WTC11 (cell line): ENCODE measurements around the gene RFX4. TPM values are rescaled to one million over a fixed set of nuclear protein-coding genes. Genes with fewer than 3 reads are reported as not detected.

ENCODE experiments used
- ATAC-seq: fragments of 200-7000 bp; cut with Tn5 transposase; 2 replicates; pipeline ENCODE4 v1.10.0; 2021; ENCODE audit warnings: mild to moderate bottlenecking, moderate library complexity
- CTCF ChIA-PET: fragments of 300-600 bp; sonication (Branson Sonifier 250); formaldehyde crosslinking; loops from one replicate; lab custom pipeline; 2021; ENCODE audit warnings: antibody characterized with exemption; lab: Charles Lee
- POLR2A ChIA-PET: fragments of 350-600 bp; sonication (Branson Sonifier 250); formaldehyde crosslinking; loops from one replicate; lab custom pipeline; 2021; ENCODE audit warnings: antibody characterized with exemption; lab: Charles Lee
- DNase-seq: peaks from one replicate; pipeline ENCODE4 v3.0.0; 2021; ENCODE audit warnings: low spot score
- H3K27ac Mint-ChIP-seq: 2 replicates; pipeline ENCODE4 v1.8.0; 2021; ENCODE audit warnings: mixed read lengths
- H3K27me3 Mint-ChIP-seq: 2 replicates; pipeline ENCODE4 v1.8.0; 2021; ENCODE audit warnings: low read depth, mild to moderate bottlenecking, moderate library complexity, mixed read lengths
- H3K36me3 Mint-ChIP-seq: 2 replicates; pipeline ENCODE4 v1.8.0; 2021; ENCODE audit warnings: mixed read lengths
- H3K4me1 Mint-ChIP-seq: 2 replicates; pipeline ENCODE4 v1.8.0; 2022; ENCODE audit warnings: mixed read lengths
- H3K4me3 Mint-ChIP-seq: 2 replicates; pipeline ENCODE4 v1.8.0; 2021; ENCODE audit warnings: mild to moderate bottlenecking, moderate library complexity, mixed read lengths
- H3K9me3 Mint-ChIP-seq: 2 replicates; pipeline ENCODE4 v1.8.0; 2021; ENCODE audit warnings: mixed read lengths
- ATF2 ChIP-seq: sonication (generic); formaldehyde crosslinking; IDR thresholded peaks from 2 replicates; pipeline ENCODE4 v1.8.1; 2022; ENCODE audit warnings: low read depth, missing genetic modification reagents, borderline replicate concordance
- FOXK1 ChIP-seq: sonication (generic); formaldehyde crosslinking; IDR thresholded peaks from 2 replicates; pipeline ENCODE4 v1.8.0; 2022; ENCODE audit warnings: mild to moderate bottlenecking, moderate library complexity, missing genetic modification reagents
- FOXP1 ChIP-seq: sonication (generic); formaldehyde crosslinking; IDR thresholded peaks from 2 replicates; pipeline ENCODE4 v1.8.0; 2022; ENCODE audit warnings: missing genetic modification reagents, mild to moderate bottlenecking, moderate library complexity, borderline replicate concordance
- HMGXB4 ChIP-seq: sonication (generic); formaldehyde crosslinking; IDR thresholded peaks from 2 replicates; pipeline ENCODE4 v1.8.1; 2023; ENCODE audit warnings: mild to moderate bottlenecking, moderate library complexity, missing genetic modification reagents
- IRF2 ChIP-seq: sonication (generic); formaldehyde crosslinking; IDR thresholded peaks from 2 replicates; pipeline ENCODE4 v1.8.0; 2022; ENCODE audit warnings: low read depth, missing genetic modification reagents, borderline replicate concordance
- JAZF1 ChIP-seq: fragments of 250-450 bp; sonication (Bioruptor Pico); IDR thresholded peaks from 2 replicates; pipeline ENCODE4 v1.9.0; 2021; ENCODE audit warnings: moderate library complexity, mild to moderate bottlenecking, inconsistent platforms
- MLX ChIP-seq: sonication (generic); formaldehyde crosslinking; IDR thresholded peaks from 2 replicates; pipeline ENCODE4 v1.8.1; 2023; ENCODE audit warnings: mild to moderate bottlenecking, missing genetic modification reagents, moderate library complexity
- NFE2L1 ChIP-seq: sonication (generic); formaldehyde crosslinking; IDR thresholded peaks from 2 replicates; pipeline ENCODE4 v1.8.1; 2023; ENCODE audit warnings: missing genetic modification reagents
- PRDM15 ChIP-seq: sonication (generic); formaldehyde crosslinking; IDR thresholded peaks from 2 replicates; pipeline ENCODE4 v1.8.0; 2022; ENCODE audit warnings: missing genetic modification reagents
- PREB ChIP-seq: sonication (generic); formaldehyde crosslinking; IDR thresholded peaks from 2 replicates; pipeline ENCODE4 v1.8.1; 2022; ENCODE audit warnings: mild to moderate bottlenecking, missing genetic modification reagents, moderate library complexity, borderline replicate concordance
- PRRX2 ChIP-seq: fragments of 250-450 bp; sonication (Bioruptor Pico); IDR thresholded peaks from 2 replicates; pipeline ENCODE4 v1.8.0; 2021; ENCODE audit warnings: mild to moderate bottlenecking
- USF1 ChIP-seq: sonication (generic); formaldehyde crosslinking; IDR thresholded peaks from 2 replicates; pipeline ENCODE4 v1.8.0; 2022; ENCODE audit warnings: mild to moderate bottlenecking, missing genetic modification reagents
- ZBTB43 ChIP-seq: sonication (generic); formaldehyde crosslinking; IDR thresholded peaks from 2 replicates; pipeline ENCODE4 v1.8.1; 2023; ENCODE audit warnings: mild to moderate bottlenecking, missing genetic modification reagents
- ZNF281 ChIP-seq: sonication (generic); formaldehyde crosslinking; IDR thresholded peaks from 2 replicates; pipeline ENCODE4 v1.8.0; 2023; ENCODE audit warnings: mild to moderate bottlenecking, missing genetic modification reagents
- total RNA-seq: library from RNA; stranded (reverse); gene quantifications from 3 replicates; pipeline ENCODE4 v1.2.3, GENCODE V29; 2021

RFX4 gene
- total RNA-seq, 1 experiment from 2014 or later = 0.26 TPM

GRCh38 chr12:106566771-106567170, 16.0 kb upstream of the RFX4 start (continued):
- TF ChIP-seq FOXK1 (CRISPR knock-in tag) (no peak), JAZF1 (CRISPR knock-in tag) (no peak), USF1 (CRISPR knock-in tag) (no peak)

GRCh38 chr12:106573239-106573638, 9.6 kb upstream of the RFX4 start:
- ATAC-seq = no peak
- peaks cover 63% of the 10 kb centered on the region for H3K27me3 Mint-ChIP-seq
- CTCF ChIA-PET = no interaction called here
- H3K36me3 Mint-ChIP-seq = no peaks in the 10 kb centered on the region
- no peak overlapping the region for H3K27ac Mint-ChIP-seq
- TF ChIP-seq PRRX2 (CRISPR knock-in tag) (no peak), USF1 (CRISPR knock-in tag) (no peak)
- TF ChIP-seq, all 79 proteins: peak for 0
- DNase-seq = no peak
- Mint-ChIP-seq H3K4me1 (no peaks in the 10 kb centered on the region), H3K9me3 (peaks cover 18% of the 10 kb centered on the region; the same call in 1 of the 2 replicates), H3K4me3 (no peak overlapping the region)
- POLR2A ChIA-PET = no interaction called here

- H3K9me3 Mint-ChIP-seq = no peaks in the 10 kb centered on the region
- H3K27ac Mint-ChIP-seq = no peak overlapping the region
- no peaks in the 10 kb centered on the region for H3K36me3 Mint-ChIP-seq
- no peak overlapping the region for H3K4me3 Mint-ChIP-seq
- peaks cover 86% of the 10 kb centered on the region for H3K27me3 Mint-ChIP-seq
- no peak for DNase-seq
- CTCF ChIA-PET = no interaction called here
- POLR2A ChIA-PET = no interaction called here
- no peak for ATAC-seq
- H3K4me1 Mint-ChIP-seq = peaks cover 10% of the 10 kb centered on the region
- TF ChIP-seq FOXP1 (CRISPR knock-in tag) = no peak
- TF ChIP-seq IRF2 = no peak
- no peak for TF ChIP-seq NFE2L1 (CRISPR knock-in tag)
- no peak for TF ChIP-seq MLX (CRISPR knock-in tag)
- no peak for TF ChIP-seq ATF2
- no peak for TF ChIP-seq PREB
- no peak for TF ChIP-seq HMGXB4 (CRISPR knock-in tag)
- TF ChIP-seq ZNF281 (CRISPR knock-in tag) = no peak
- no peak for TF ChIP-seq ZBTB43 (CRISPR knock-in tag)
- no peak for TF ChIP-seq PRDM15 (CRISPR knock-in tag)
These were observed 6.0 kb upstream of the RFX4 start for GRCh38 chr12:106576848-106577247.
